HG03378 (cell line): ENCODE measurements around the gene BCAM.
"Not testable (repeated sequence)": the region's sequence is repeated elsewhere in the genome, so short reads cannot be mapped to it uniquely, and the experiment has no call there.

Source experiments
- ATAC-seq: cut with Tn5 transposase; IDR thresholded peaks from one replicate; pipeline ENCODE4 v1.9.1; 2021; ENCODE audit warnings: mild to moderate bottlenecking, moderate library complexity; ENCODE audit not compliant: unreplicated experiment

Gene BCAM

GRCh38 chr19:44814517-44814916 is 5.6 kb downstream of the BCAM start:
- ATAC-seq, result no peak

- ATAC-seq, result no peak
Measured at GRCh38 chr19:44816301-44816700, 7.4 kb downstream of the BCAM start.

- no peak for ATAC-seq
Measured at GRCh38 chr19:44817725-44818465, 9.0 kb downstream of the BCAM start.

GRCh38 chr19:44818466-44819031 is 9.6 kb downstream of the BCAM start:
- ATAC-seq, result no peak

GRCh38 chr19:44819246-44819832 is 10.4 kb downstream of the BCAM start:
- no peak for ATAC-seq

GRCh38 chr19:44820648-44821609 is 12.0 kb downstream of the BCAM start:
- no peak for ATAC-seq

- ATAC-seq, result no peak
Measured at GRCh38 chr19:44822177-44822576, 13.3 kb downstream of the BCAM start.

GRCh38 chr19:44822670-44823372 is 13.9 kb downstream of the BCAM start:
- no peak for ATAC-seq

- ATAC-seq, result no peak
Measured at GRCh38 chr19:44823373-44823698, 14.4 kb downstream of the BCAM start.

- no peak for ATAC-seq
Measured at GRCh38 chr19:44824761-44825160, 15.9 kb downstream of the BCAM start.

- ATAC-seq, result not testable (repeated sequence)
Measured at GRCh38 chr19:44832875-44833274, 24.0 kb downstream of the BCAM start.

- ATAC-seq, result not testable (repeated sequence)
Measured at GRCh38 chr19:44834399-44834798, 25.5 kb downstream of the BCAM start.

- no peak for ATAC-seq
Measured at GRCh38 chr19:44839276-44839675, 30.4 kb downstream of the BCAM start.

- ATAC-seq, result no peak
Measured at GRCh38 chr19:44840811-44841210, 31.9 kb downstream of the BCAM start.

- no peak for ATAC-seq
Measured at GRCh38 chr19:44841231-44841630, 32.3 kb downstream of the BCAM start.

- no peak for ATAC-seq
Measured at GRCh38 chr19:44845286-44845611, 36.3 kb downstream of the BCAM start.

GRCh38 chr19:44845612-44846454 is 36.9 kb downstream of the BCAM start, which contains the start of gene NECTIN2:
TSS of gene NECTIN2 (plus strand) at chr19:44846297. CDS start at chr19:44846526, 229 bp downstream.
- no peak for ATAC-seq

GRCh38 chr19:44846455-44847143 is 37.7 kb downstream of the BCAM start:
- no peak for ATAC-seq
